ENCODE data around the gene TAS2R20.

TAS2R20 gene

GRCh38 chr12:11007608-11008007 lies 9.5 kb upstream of the TAS2R20 start:
- Histone ChIP-seq H3K27me3 (ENCODE audit: control insufficient read depth, insufficient read depth, low read length) (no peaks in the 10 kb centered on the region), H3K9ac (ENCODE audit: low read depth, low read length) (no peak overlapping the region), H3K36me3 (ENCODE audit: insufficient read depth, low read length) (no peaks in the 10 kb centered on the region), H3K4me2 (ENCODE audit: low read length) (no peak overlapping the region), H3K9me3 (replicated peaks; ENCODE audit: low read length) (no peaks in the 10 kb centered on the region), H3K4me3 (ENCODE audit: low read length) (no peak overlapping the region), H3K4me1 (ENCODE audit: control insufficient read depth, insufficient read depth, low read length) (no peaks in the 10 kb centered on the region)

- H3K9me3 ChIP-seq (replicated peaks; ENCODE audit: low read length), result no peaks in the 10 kb centered on the region
- no peaks in the 10 kb centered on the region for H3K36me3 ChIP-seq (ENCODE audit: insufficient read depth, low read length)
- no peak overlapping the region for H3K9ac ChIP-seq (ENCODE audit: low read depth, low read length)
- no peaks in the 10 kb centered on the region for H3K27me3 ChIP-seq (ENCODE audit: control insufficient read depth, insufficient read depth, low read length)
- no peak overlapping the region for H3K4me2 ChIP-seq (ENCODE audit: low read length)
- no peaks in the 10 kb centered on the region for H3K4me1 ChIP-seq (ENCODE audit: control insufficient read depth, insufficient read depth, low read length)
- H3K4me3 ChIP-seq (ENCODE audit: low read length), result no peak overlapping the region
Measured at GRCh38 chr12:10994307-10994706, 3.8 kb downstream of the TAS2R20 start.

- Histone ChIP-seq H3K4me3 (ENCODE audit: low read length) (no peak overlapping the region), H3K27me3 (ENCODE audit: control insufficient read depth, insufficient read depth, low read length) (no peaks in the 10 kb centered on the region), H3K4me1 (ENCODE audit: control insufficient read depth, insufficient read depth, low read length) (no peaks in the 10 kb centered on the region), H3K36me3 (ENCODE audit: insufficient read depth, low read length) (no peaks in the 10 kb centered on the region), H3K4me2 (ENCODE audit: low read length) (no peak overlapping the region), H3K9me3 (replicated peaks; ENCODE audit: low read length) (no peaks in the 10 kb centered on the region), H3K9ac (ENCODE audit: low read depth, low read length) (no peak overlapping the region)
Measured at GRCh38 chr12:10989107-10989506, 9.0 kb downstream of the TAS2R20 start.

DNA sequence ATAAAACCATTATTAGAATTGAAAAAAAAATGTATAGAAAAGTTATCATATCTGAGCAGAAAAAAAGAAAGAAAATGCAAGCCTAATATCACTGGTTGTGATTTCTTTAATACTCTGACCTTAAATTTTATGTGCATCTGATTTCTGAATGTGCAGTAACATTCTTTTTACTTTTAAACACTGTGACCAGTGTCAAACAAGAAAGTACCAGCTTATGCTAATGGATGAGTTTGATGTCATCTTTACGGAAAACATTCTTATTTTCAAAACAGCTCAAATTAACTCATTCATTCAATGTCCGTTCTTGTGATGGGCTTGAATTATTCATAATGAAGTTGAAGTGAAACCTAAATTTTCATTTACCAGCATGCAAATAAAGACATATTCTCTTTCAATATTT lies 11.3 kb downstream of the TAS2R20 start, which contains the start of gene TAS2R50:
TAS2R50 (minus strand) TSS at position 101 of the 400 bp plus-strand sequence; CDS start at position 49, 52 bp downstream.
- H3K36me3 ChIP-seq (ENCODE audit: insufficient read depth, low read length), result no peaks in the 10 kb centered on the region
- no peaks in the 10 kb centered on the region for H3K4me1 ChIP-seq (ENCODE audit: control insufficient read depth, insufficient read depth, low read length)
- no peak within 1 kb of the TSS for H3K9ac ChIP-seq (ENCODE audit: low read depth, low read length)
- no peaks in the 10 kb centered on the region for H3K27me3 ChIP-seq (ENCODE audit: control insufficient read depth, insufficient read depth, low read length)
- no peak within 1 kb of the TSS for H3K4me2 ChIP-seq (ENCODE audit: low read length)
- no peaks in the 10 kb centered on the region for H3K9me3 ChIP-seq (replicated peaks; ENCODE audit: low read length)
- no peak within 1 kb of the TSS for H3K4me3 ChIP-seq (ENCODE audit: low read length)

- Histone ChIP-seq H3K27me3 (ENCODE audit: control insufficient read depth, insufficient read depth, low read length) (no peaks in the 10 kb centered on the region), H3K4me2 (ENCODE audit: low read length) (no peak overlapping the region), H3K36me3 (ENCODE audit: insufficient read depth, low read length) (no peaks in the 10 kb centered on the region), H3K4me1 (ENCODE audit: control insufficient read depth, insufficient read depth, low read length) (no peaks in the 10 kb centered on the region), H3K9me3 (replicated peaks; ENCODE audit: low read length) (no peaks in the 10 kb centered on the region), H3K4me3 (ENCODE audit: low read length) (no peak overlapping the region), H3K9ac (ENCODE audit: low read depth, low read length) (no peak overlapping the region)
Measured at GRCh38 chr12:10982244-10982643, 15.9 kb downstream of the TAS2R20 start.

- Histone ChIP-seq H3K9me3 (replicated peaks; ENCODE audit: low read length) (no peaks in the 10 kb centered on the region), H3K9ac (ENCODE audit: low read depth, low read length) (no peak overlapping the region), H3K27me3 (ENCODE audit: control insufficient read depth, insufficient read depth, low read length) (no peaks in the 10 kb centered on the region), H3K36me3 (ENCODE audit: insufficient read depth, low read length) (no peaks in the 10 kb centered on the region), H3K4me2 (ENCODE audit: low read length) (no peak overlapping the region), H3K4me3 (ENCODE audit: low read length) (no peak overlapping the region), H3K4me1 (ENCODE audit: control insufficient read depth, insufficient read depth, low read length) (no peaks in the 10 kb centered on the region)
Measured at GRCh38 chr12:10974965-10975364, 23.1 kb downstream of the TAS2R20 start.

DNA sequence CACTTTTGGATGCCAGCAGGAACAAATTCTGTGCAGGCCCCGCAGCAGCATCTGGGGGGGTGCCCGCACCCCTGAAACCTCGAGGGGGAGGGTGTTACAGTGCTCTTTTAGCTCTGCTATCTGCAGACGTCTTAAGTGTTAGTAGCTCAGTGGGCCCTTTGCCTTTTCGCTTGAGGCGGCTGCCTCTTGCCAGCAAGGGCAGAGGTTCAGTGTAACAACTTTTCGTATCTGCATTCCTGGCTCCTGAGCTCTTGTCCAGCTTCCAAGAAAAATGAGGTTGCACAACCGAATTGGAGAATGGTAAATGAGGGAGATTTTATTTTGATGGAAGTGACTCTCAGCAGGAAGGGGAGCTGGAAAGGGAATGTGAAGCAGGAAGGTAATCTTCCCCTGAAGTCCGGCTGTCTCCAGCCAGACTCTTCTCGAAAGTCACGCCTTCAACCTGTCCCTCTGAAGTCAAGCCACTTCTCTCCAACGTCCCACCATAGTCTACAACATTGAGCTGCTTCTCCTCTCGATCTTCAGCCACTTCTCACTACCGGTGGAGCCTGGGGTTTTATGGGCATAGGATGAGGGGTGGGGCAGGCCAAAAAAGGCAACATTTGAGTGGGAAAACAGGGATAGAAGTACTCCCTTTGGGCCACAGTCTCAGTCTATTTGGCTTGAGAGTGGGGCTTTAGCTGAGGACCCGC lies 29.2 kb downstream of the TAS2R20 start:
- Histone ChIP-seq H3K4me2 (ENCODE audit: low read length) (no peak overlapping the region), H3K4me3 (ENCODE audit: low read length) (no peak overlapping the region), H3K9ac (ENCODE audit: low read depth, low read length) (no peak overlapping the region), H3K36me3 (ENCODE audit: insufficient read depth, low read length) (no peaks in the 10 kb centered on the region), H3K4me1 (ENCODE audit: control insufficient read depth, insufficient read depth, low read length) (peaks cover 12% of the 10 kb centered on the region), H3K27me3 (ENCODE audit: control insufficient read depth, insufficient read depth, low read length) (no peaks in the 10 kb centered on the region), H3K9me3 (replicated peaks; ENCODE audit: low read length) (no peaks in the 10 kb centered on the region)

DNA sequence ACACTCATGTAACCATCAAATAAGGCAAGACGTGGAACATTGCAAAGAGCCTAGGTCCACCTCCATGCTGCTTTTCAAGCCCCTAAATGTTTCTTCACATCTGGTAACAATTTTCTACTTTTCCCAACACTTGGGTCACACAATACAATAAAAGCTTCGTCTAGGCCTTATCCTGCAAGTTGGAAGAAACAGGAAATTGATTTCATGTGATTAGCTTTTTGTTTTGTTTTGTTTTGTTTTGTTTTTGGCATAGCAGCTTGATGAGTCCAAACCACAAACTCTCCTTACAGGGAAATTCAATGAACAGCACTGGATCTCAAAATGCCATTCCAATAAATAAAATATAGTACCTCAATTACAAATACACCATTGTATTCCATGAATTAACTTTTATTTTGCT lies 30.7 kb downstream of the TAS2R20 start:
- Histone ChIP-seq H3K9ac (ENCODE audit: low read depth, low read length) (no peak overlapping the region), H3K9me3 (replicated peaks; ENCODE audit: low read length) (no peaks in the 10 kb centered on the region), H3K27me3 (ENCODE audit: control insufficient read depth, insufficient read depth, low read length) (no peaks in the 10 kb centered on the region), H3K36me3 (ENCODE audit: insufficient read depth, low read length) (no peaks in the 10 kb centered on the region), H3K4me1 (ENCODE audit: control insufficient read depth, insufficient read depth, low read length) (peaks cover 12% of the 10 kb centered on the region), H3K4me2 (ENCODE audit: low read length) (no peak overlapping the region), H3K4me3 (ENCODE audit: low read length) (no peak overlapping the region)

DNA sequence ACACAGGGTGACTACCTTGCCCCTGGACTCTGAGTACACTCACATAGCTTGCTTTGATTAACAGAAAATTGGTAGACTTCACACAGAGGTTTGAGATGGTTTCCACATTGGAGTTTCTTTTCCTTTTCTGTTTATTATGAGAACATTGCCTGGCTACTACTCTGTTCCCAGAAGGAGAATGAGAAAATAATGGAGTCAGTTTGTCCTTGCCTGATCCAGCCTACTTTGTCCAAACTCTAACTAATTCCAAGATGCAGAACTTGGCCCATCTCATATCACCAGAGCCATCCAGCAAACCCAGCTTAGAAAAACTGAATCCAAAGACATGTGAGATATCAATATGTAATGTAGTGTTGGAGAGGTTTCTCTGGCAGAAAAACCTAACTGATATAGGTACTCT lies 31.8 kb downstream of the TAS2R20 start:
- H3K27me3 ChIP-seq (ENCODE audit: control insufficient read depth, insufficient read depth, low read length), result no peaks in the 10 kb centered on the region
- no peak overlapping the region for H3K4me2 ChIP-seq (ENCODE audit: low read length)
- no peak overlapping the region for H3K9ac ChIP-seq (ENCODE audit: low read depth, low read length)
- H3K36me3 ChIP-seq (ENCODE audit: insufficient read depth, low read length), result no peaks in the 10 kb centered on the region
- no peak overlapping the region for H3K4me3 ChIP-seq (ENCODE audit: low read length)
- H3K4me1 ChIP-seq (ENCODE audit: control insufficient read depth, insufficient read depth, low read length), result peaks cover 12% of the 10 kb centered on the region
- no peaks in the 10 kb centered on the region for H3K9me3 ChIP-seq (replicated peaks; ENCODE audit: low read length)

DNA sequence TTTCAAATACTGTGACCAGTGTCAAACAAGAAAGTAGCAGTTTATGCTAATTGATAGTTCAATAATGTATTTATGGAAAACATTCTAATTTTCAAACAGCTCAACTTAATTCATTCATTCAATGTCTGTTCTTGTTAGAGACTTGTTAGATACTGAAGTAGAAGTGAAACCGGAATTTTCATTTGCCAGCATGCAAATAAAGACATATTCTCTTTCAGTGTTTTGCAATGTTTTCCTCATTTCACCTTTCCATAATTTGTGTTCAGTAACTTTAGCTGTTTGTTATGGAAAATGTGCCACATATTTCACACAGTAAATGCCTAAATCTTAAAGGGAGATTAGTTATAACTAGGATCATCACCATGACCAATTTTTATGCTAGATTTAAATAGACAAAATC lies 32.6 kb downstream of the TAS2R20 start:
- Histone ChIP-seq H3K4me2 (ENCODE audit: low read length) (no peak overlapping the region), H3K4me3 (ENCODE audit: low read length) (no peak overlapping the region), H3K9ac (ENCODE audit: low read depth, low read length) (no peak overlapping the region), H3K4me1 (ENCODE audit: control insufficient read depth, insufficient read depth, low read length) (peaks cover 12% of the 10 kb centered on the region), H3K36me3 (ENCODE audit: insufficient read depth, low read length) (no peaks in the 10 kb centered on the region), H3K9me3 (replicated peaks; ENCODE audit: low read length) (no peaks in the 10 kb centered on the region), H3K27me3 (ENCODE audit: control insufficient read depth, insufficient read depth, low read length) (no peaks in the 10 kb centered on the region)

DNA sequence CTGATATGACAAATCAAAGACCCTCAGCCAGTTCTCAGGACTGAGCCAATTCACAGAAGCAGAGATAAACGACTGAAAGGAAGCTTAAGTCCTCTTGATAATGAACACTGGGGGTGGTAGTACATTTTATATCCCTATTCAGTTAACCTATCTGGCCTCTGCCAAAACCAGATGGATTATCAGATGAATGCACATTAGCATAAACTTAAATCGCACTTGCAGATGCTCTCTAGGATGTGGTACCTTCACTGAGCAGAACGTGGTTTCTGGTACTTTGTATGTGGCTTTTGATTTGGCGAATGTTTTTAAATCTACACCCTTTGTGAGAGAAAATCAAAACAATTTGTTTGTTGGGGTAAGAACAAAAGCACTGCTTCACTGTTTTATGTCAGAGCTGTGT lies 37.9 kb downstream of the TAS2R20 start:
- Histone ChIP-seq H3K9ac (ENCODE audit: low read depth, low read length) (no peak overlapping the region), H3K4me2 (ENCODE audit: low read length) (no peak overlapping the region), H3K4me3 (ENCODE audit: low read length) (no peak overlapping the region), H3K36me3 (ENCODE audit: insufficient read depth, low read length) (no peaks in the 10 kb centered on the region), H3K4me1 (ENCODE audit: control insufficient read depth, insufficient read depth, low read length) (no peaks in the 10 kb centered on the region), H3K9me3 (replicated peaks; ENCODE audit: low read length) (no peaks in the 10 kb centered on the region), H3K27me3 (ENCODE audit: control insufficient read depth, insufficient read depth, low read length) (no peaks in the 10 kb centered on the region)

GRCh38 chr12:10959804-10960203 lies 38.3 kb downstream of the TAS2R20 start:
- no peaks in the 10 kb centered on the region for H3K9me3 ChIP-seq (replicated peaks; ENCODE audit: low read length)
- no peaks in the 10 kb centered on the region for H3K27me3 ChIP-seq (ENCODE audit: control insufficient read depth, insufficient read depth, low read length)
- no peak overlapping the region for H3K4me2 ChIP-seq (ENCODE audit: low read length)
- no peak overlapping the region for H3K9ac ChIP-seq (ENCODE audit: low read depth, low read length)
- H3K4me1 ChIP-seq (ENCODE audit: control insufficient read depth, insufficient read depth, low read length), result no peaks in the 10 kb centered on the region
- no peak overlapping the region for H3K4me3 ChIP-seq (ENCODE audit: low read length)
- no peaks in the 10 kb centered on the region for H3K36me3 ChIP-seq (ENCODE audit: insufficient read depth, low read length)
